Esophagus muscularis mucosa (tissue), 4 donors: ENCODE data around the gene PRKCE. TPM values are rescaled to one million over a fixed set of nuclear protein-coding genes. Genes with fewer than 3 reads are reported as not detected.

Experiments
- DNase-seq: peaks from one replicate; pipeline ENCODE4 v3.0.0-alpha.2; 2017; ENCODE audit errors: extremely low spot score
- H3K27ac ChIP-seq, 4 donors: fragments of 200-600 bp; sonication (generic); replicated peaks in 1 of 4; 1 replicate in 3 of 4; 2 replicates in 1 of 4; pipeline ENCODE4 v1.5.1; 2016 to 2019; ENCODE audit warnings: mild to moderate bottlenecking in 1 of 4
- H3K27me3 ChIP-seq, 4 donors: fragments of 200-600 bp; sonication (generic); one replicate each; pipeline versions ENCODE4 v1.5.1 to v1.6.0; 2016 to 2019
- H3K36me3 ChIP-seq, 4 donors: fragments of 200-600 bp; sonication (generic); one replicate each; pipeline ENCODE4 v1.5.1; 2016 to 2019
- H3K4me1 ChIP-seq, 4 donors: fragments of 200-600 bp; sonication (generic); one replicate each; pipeline ENCODE4 v1.5.1; 2016 to 2019
- H3K4me3 ChIP-seq, 4 donors: fragments of 200-600 bp; sonication (generic); 1 replicate in 2 of 4; 2 replicates in 2 of 4; pipeline ENCODE4 v1.5.1; 2016 to 2019; ENCODE audit warnings: mild to moderate bottlenecking in 4 of 4, moderate library complexity in 1 of 4
- H3K9me3 ChIP-seq, 4 donors: fragments of 200-600 bp; sonication (generic); 1 replicate in 3 of 4; 2 replicates in 1 of 4; pipeline ENCODE4 v1.5.1; 2016 to 2019
- CTCF ChIP-seq, 3 experiments: fragments of 200-600 bp in 2 of 3; fragments of 450-650 bp in 1 of 3; sonication (generic) in 2 of 3; IDR thresholded peaks; one replicate each; pipeline ENCODE4 v1.5.1; 2017 to 2019; ENCODE audit warnings: antibody characterized with exemption in 3 of 3, mild to moderate bottlenecking in 2 of 3, moderate library complexity in 1 of 3
- EP300 ChIP-seq: sonication (generic); formaldehyde crosslinking; IDR thresholded peaks from one replicate; pipeline ENCODE4 v1.6.1; 2017; ENCODE audit warnings: antibody characterized with exemption
- POLR2A ChIP-seq: fragments of 450-650 bp; IDR thresholded peaks from one replicate; pipeline ENCODE4 v1.6.1; 2017; ENCODE audit warnings: antibody characterized with exemption, moderate library complexity, mild to moderate bottlenecking, low read depth
- POLR2AphosphoS5 ChIP-seq, 2 donors: sonication (generic); formaldehyde crosslinking; IDR thresholded peaks; one replicate each; pipeline ENCODE4 v1.6.1; 2017; ENCODE audit warnings: antibody characterized with exemption in 2 of 2
- WGBS: methylation state at CpG from one replicate; pipeline ENCODE4 v1.1.5; 2018; 5-methylcytosine and 5-hydroxymethylcytosine counted together
- intact Hi-C: fragments of 100-400 bp; cut with DNase I; formaldehyde crosslinking; loops from one replicate; pipeline ENCODE4 v1.15.1; 2023
- total RNA-seq, 4 donors: library from RNA; depleted of rRNA; stranded (reverse); fragments of >200 nt; gene quantifications; one replicate each; pipeline versions ENCODE4 v1.1.0 to v1.2.1, GENCODE V29; 2016

The PRKCE gene
- total RNA-seq, 4 donors from 2014 or later: 11.6 to 21.1 (median 13.0) TPM

- DNase-seq: no peak
- intact Hi-C loops: no loop called here
- H3K36me3 ChIP-seq: no peaks in the 10 kb centered on the region
- no peak overlapping the region for H3K4me3 ChIP-seq
- H3K9me3 ChIP-seq: no peaks in the 10 kb centered on the region
- peaks cover 0 to 6% (median 3%) of the 10 kb centered on the region in 4 donors for H3K4me1 ChIP-seq
- TF ChIP-seq POLR2AphosphoS5 (IDR thresholded peaks at IDR 0.05): no peak
- TF ChIP-seq CTCF (IDR thresholded peaks at IDR 0.05): no peak
- TF ChIP-seq EP300: no peak
- no peak for TF ChIP-seq POLR2A
- no peak overlapping the region for H3K27ac ChIP-seq
- WGBS: 88% methylated on average over 4 of the region's 4 CpGs
- H3K27me3 ChIP-seq: no peaks in the 10 kb centered on the region
Observed at GRCh38 chr2:46079985-46080560, 428.6 kb downstream of the PRKCE start.

GRCh38 chr2:46082531-46083485 is 431.3 kb downstream of the PRKCE start:
- peaks cover 5 to 14% (median 9%) of the 10 kb centered on the region in 4 donors for H3K4me1 ChIP-seq
- no peaks in the 10 kb centered on the region for H3K27me3 ChIP-seq
- WGBS: 80% methylated on average over 14 of the region's 14 CpGs
- H3K4me3 ChIP-seq: no peak overlapping the region
- intact Hi-C loops: no loop called here
- no peak for TF ChIP-seq POLR2AphosphoS5 (IDR thresholded peaks at IDR 0.05)
- TF ChIP-seq POLR2A: no peak
- TF ChIP-seq CTCF (IDR thresholded peaks at IDR 0.05): no peak
- TF ChIP-seq EP300: no peak
- no peaks in the 10 kb centered on the region for H3K9me3 ChIP-seq
- no peak overlapping the region for H3K27ac ChIP-seq
- H3K36me3 ChIP-seq: peaks cover 0 to 17% (median 5%) of the 10 kb centered on the region in 4 donors
- DNase-seq: no peak

- intact Hi-C loops: no loop called here
- Histone ChIP-seq H3K27ac (peak overlapping the region in 3 of 4 donors; percentile 6 to 39 (median 36)), H3K4me1 (peaks cover 5 to 14% (median 11%) of the 10 kb centered on the region in 4 donors), H3K27me3 (no peaks in the 10 kb centered on the region), H3K4me3 (no peak overlapping the region), H3K36me3 (peaks cover 9 to 36% (median 20%) of the 10 kb centered on the region in 4 donors), H3K9me3 (no peaks in the 10 kb centered on the region)
- no peak for DNase-seq
- WGBS: 65% methylated on average over 6 of the region's 6 CpGs
- TF ChIP-seq CTCF (IDR thresholded peaks at IDR 0.05): no peak
- peak in 1 of 2 donors; percentile 24 for TF ChIP-seq POLR2AphosphoS5 (IDR thresholded peaks at IDR 0.05)
Observed at GRCh38 chr2:46086578-46087070, 435.1 kb downstream of the PRKCE start.

GRCh38 chr2:46087492-46087891 is 436.0 kb downstream of the PRKCE start:
- WGBS: 95% methylated on average over 4 of the region's 4 CpGs
- Histone ChIP-seq H3K4me3 (no peak overlapping the region), H3K4me1 (peaks cover 5 to 14% (median 11%) of the 10 kb centered on the region in 4 donors), H3K27ac (peak overlapping the region in 3 of 4 donors; percentile 17 to 39 (median 36)), H3K9me3 (no peaks in the 10 kb centered on the region), H3K36me3 (peaks cover 9 to 36% (median 20%) of the 10 kb centered on the region in 4 donors), H3K27me3 (no peaks in the 10 kb centered on the region)
- no peak for DNase-seq
- TF ChIP-seq CTCF (IDR thresholded peaks at IDR 0.05): no peak
- intact Hi-C loops: no loop called here
